GM19395 (cell line): ENCODE measurements around the gene ZC3HAV1.
"Not testable (repeated sequence)": the region's sequence is repeated elsewhere in the genome, so short reads cannot be mapped to it uniquely, and the experiment has no call there.

ENCODE experiments used
- ATAC-seq: cut with Tn5 transposase; IDR thresholded peaks from one replicate; pipeline ENCODE4 v1.9.1; 2021; ENCODE audit warnings: mild to moderate bottlenecking, moderate library complexity; ENCODE audit not compliant: unreplicated experiment

The ZC3HAV1 gene

GRCh38 chr7:139025861-139026260 lies 83.7 kb downstream of the ZC3HAV1 start:
- ATAC-seq = not testable (repeated sequence)

- no peak for ATAC-seq
Measured at GRCh38 chr7:139023076-139023475, 86.4 kb downstream of the ZC3HAV1 start.

GRCh38 chr7:139022286-139022685 lies 87.2 kb downstream of the ZC3HAV1 start:
- no peak for ATAC-seq

GRCh38 chr7:139018910-139019309 lies 90.6 kb downstream of the ZC3HAV1 start:
- no peak for ATAC-seq

- ATAC-seq = peak; percentile 96
Measured at GRCh38 chr7:139016931-139017511, 92.5 kb downstream of the ZC3HAV1 start.

- no peak for ATAC-seq
Measured at GRCh38 chr7:139011373-139011772, 98.1 kb downstream of the ZC3HAV1 start.

GRCh38 chr7:139004321-139005090 lies 105.0 kb downstream of the ZC3HAV1 start:
- ATAC-seq = no peak

- no peak for ATAC-seq
Measured at GRCh38 chr7:138999414-138999813, 110.1 kb downstream of the ZC3HAV1 start.
